Spinal cord (tissue), 10 donors: ENCODE measurements around the gene CCL13. TPM values are rescaled to one million over a fixed set of nuclear protein-coding genes. Genes with fewer than 3 reads are reported as not detected.

Experiments used
- DNase-seq, 6 donors: peaks; one replicate each; pipeline versions ENCODE4 v3.0.0 to v3.0.0-alpha.2; 2013 to 2015; ENCODE audit warnings: low spot score in 6 of 6, low read depth in 4 of 6
- H3K27ac ChIP-seq: one replicate; pipeline ENCODE4 v1.5.1; 2013; ENCODE audit warnings: low read depth, low read length, control low read depth
- H3K27me3 ChIP-seq: one replicate; pipeline ENCODE4 v1.6.1; 2013; ENCODE audit warnings: low read length; ENCODE audit not compliant: control insufficient read depth, insufficient read depth
- H3K36me3 ChIP-seq: one replicate; pipeline ENCODE4 v1.6.1; 2013; ENCODE audit warnings: low read length; ENCODE audit not compliant: control insufficient read depth, insufficient read depth
- H3K4me1 ChIP-seq: one replicate; pipeline ENCODE4 v1.6.1; 2013; ENCODE audit warnings: low read length; ENCODE audit not compliant: control insufficient read depth, insufficient read depth
- H3K4me3 ChIP-seq: one replicate; pipeline ENCODE4 v1.5.1; 2013; ENCODE audit warnings: low read depth, low read length, control low read depth
- H3K9me3 ChIP-seq: one replicate; pipeline ENCODE4 v1.6.1; 2013; ENCODE audit warnings: low read length; ENCODE audit not compliant: control insufficient read depth, insufficient read depth
- WGBS: methylation state at CpG from one replicate; pipeline ENCODE4 v1.1.5; 2013; ENCODE audit warnings: missing lambda C conversion rate; ENCODE audit not compliant: insufficient coverage; 5-methylcytosine and 5-hydroxymethylcytosine counted together
- polyA plus RNA-seq, 2 donors: library from polyadenylated mRNA; unstranded; fragments of 120-200 nt; gene quantifications; one replicate each; pipeline ENCODE4 v1.2.1, GENCODE V29; 2013; ENCODE audit not compliant: insufficient read length in 2 of 2
- total RNA-seq, 2 donors: library from RNA; depleted of rRNA in 1 of 2; stranded (reverse); fragments of 120-200 nt in 1 of 2; fragments of >200 nt in 1 of 2; gene quantifications; one replicate each; pipeline versions ENCODE4 v1.2.3 to v1.2.4, GENCODE V29; 2013 to 2014
- donor health status: healthy.

CCL13 gene
- total and polyA plus RNA-seq, 4 donors: 0.38 to 2.5 (median 1.5) TPM; not detected in 1

GRCh38 chr17:34358631-34359030 lies 2.4 kb downstream of the CCL13 start:
- DNase-seq: no peak

GRCh38 chr17:34360601-34361270 lies 4.5 kb downstream of the CCL13 start:
- 91% methylated on average over 5 of the region's 11 CpGs for WGBS
- no peak overlapping the region for H3K27ac ChIP-seq
- no peaks in the 10 kb centered on the region for H3K9me3 ChIP-seq
- no peaks in the 10 kb centered on the region for H3K4me1 ChIP-seq
- no peaks in the 10 kb centered on the region for H3K36me3 ChIP-seq
- peaks cover 3% of the 10 kb centered on the region for H3K27me3 ChIP-seq
- no peak overlapping the region for H3K4me3 ChIP-seq
- DNase-seq: no peak

More at GRCh38 chr17:34358631-34359030, 2.4 kb downstream of the CCL13 start:
- peaks cover 3% of the 10 kb centered on the region for H3K27me3 ChIP-seq
- H3K9me3 ChIP-seq: no peaks in the 10 kb centered on the region
- WGBS: 100% methylated on average over 1 of the region's 3 CpGs
- no peaks in the 10 kb centered on the region for H3K36me3 ChIP-seq
- H3K27ac ChIP-seq: no peak overlapping the region
- no peaks in the 10 kb centered on the region for H3K4me1 ChIP-seq
- no peak overlapping the region for H3K4me3 ChIP-seq

- H3K27me3 ChIP-seq: peaks cover 3% of the 10 kb centered on the region
- WGBS: 31% methylated on average over 4 of the region's 8 CpGs
Observed at GRCh38 chr17:34361478-34362061, 5.3 kb downstream of the CCL13 start.

GRCh38 chr17:34363183-34363661 lies 6.9 kb downstream of the CCL13 start, which contains the start of gene CCL1:
Gene CCL1 (minus strand): TSS chr17:34363233. CDS start chr17:34363161, 72 bp downstream.
- no peaks in the 10 kb centered on the region for H3K36me3 ChIP-seq
- no peak within 1 kb of the TSS for H3K27ac ChIP-seq
- no peak for DNase-seq
- no peaks in the 10 kb centered on the region for H3K4me1 ChIP-seq
- no peaks in the 10 kb centered on the region for H3K9me3 ChIP-seq
- no peak within 1 kb of the TSS for H3K4me3 ChIP-seq
- 33% methylated on average over 1 of the region's 5 CpGs for WGBS
- H3K27me3 ChIP-seq: peaks cover 3% of the 10 kb centered on the region

More at GRCh38 chr17:34361478-34362061, 5.3 kb downstream of the CCL13 start:
- Histone ChIP-seq H3K9me3 (no peaks in the 10 kb centered on the region), H3K36me3 (no peaks in the 10 kb centered on the region), H3K4me3 (no peak overlapping the region), H3K27ac (no peak overlapping the region), H3K4me1 (no peaks in the 10 kb centered on the region)
- peak; percentile 68 to 98 (median 80) for DNase-seq

GRCh38 chr17:34364751-34365150 lies 8.5 kb downstream of the CCL13 start:
- Histone ChIP-seq H3K36me3 (no peaks in the 10 kb centered on the region), H3K4me1 (no peaks in the 10 kb centered on the region), H3K4me3 (no peak overlapping the region), H3K9me3 (no peaks in the 10 kb centered on the region), H3K27ac (no peak overlapping the region), H3K27me3 (peaks cover 1% of the 10 kb centered on the region)
- no peak for DNase-seq
- 100% methylated on average over 2 of the region's 2 CpGs for WGBS

GRCh38 chr17:34365340-34365739 lies 9.1 kb downstream of the CCL13 start:
- Histone ChIP-seq H3K27ac (no peak overlapping the region), H3K4me3 (no peak overlapping the region), H3K9me3 (no peaks in the 10 kb centered on the region), H3K4me1 (no peaks in the 10 kb centered on the region), H3K36me3 (no peaks in the 10 kb centered on the region), H3K27me3 (no peaks in the 10 kb centered on the region)
- no CpG with 5 or more reads among the region's 2 CpGs for WGBS
- no peak for DNase-seq

- H3K4me3 ChIP-seq: no peak overlapping the region
- DNase-seq: no peak
- no peak overlapping the region for H3K27ac ChIP-seq
- no peaks in the 10 kb centered on the region for H3K4me1 ChIP-seq
- no peaks in the 10 kb centered on the region for H3K27me3 ChIP-seq
- WGBS: 0% methylated on average over 1 of the region's 1 CpG
- no peaks in the 10 kb centered on the region for H3K9me3 ChIP-seq
- no peaks in the 10 kb centered on the region for H3K36me3 ChIP-seq
Observed at GRCh38 chr17:34366010-34366409, 9.7 kb downstream of the CCL13 start.

- DNase-seq: no peak
- WGBS: 64% methylated on average over 3 of the region's 4 CpGs
- H3K27me3 ChIP-seq: no peaks in the 10 kb centered on the region
Observed at GRCh38 chr17:34366529-34367107, 10.3 kb downstream of the CCL13 start.

GRCh38 chr17:34367486-34368195 lies 11.4 kb downstream of the CCL13 start:
- WGBS: 73% methylated on average over 8 of the region's 9 CpGs
- H3K4me3 ChIP-seq: no peak overlapping the region
- DNase-seq: no peak
- no peaks in the 10 kb centered on the region for H3K9me3 ChIP-seq
- H3K27me3 ChIP-seq: no peaks in the 10 kb centered on the region
- H3K27ac ChIP-seq: no peak overlapping the region
- no peaks in the 10 kb centered on the region for H3K4me1 ChIP-seq
- H3K36me3 ChIP-seq: no peaks in the 10 kb centered on the region

More at GRCh38 chr17:34366529-34367107, 10.3 kb downstream of the CCL13 start:
- no peaks in the 10 kb centered on the region for H3K4me1 ChIP-seq
- no peaks in the 10 kb centered on the region for H3K36me3 ChIP-seq
- no peak overlapping the region for H3K4me3 ChIP-seq
- H3K9me3 ChIP-seq: no peaks in the 10 kb centered on the region
- no peak overlapping the region for H3K27ac ChIP-seq
